ENCODE measurements around the gene LAMC1.

- TF ChIP-seq CTCF (IDR thresholded peaks at IDR 0.05; ENCODE audit: poor library complexity, severe bottlenecking) (no peak), REST (IDR thresholded peaks at IDR 0.05; ENCODE audit: borderline replicate concordance) (no peak), EP300 (conservative IDR thresholded peaks at IDR 0.05; ENCODE audit: poor library complexity, severe bottlenecking) (no peak), POLR2AphosphoS5 (IDR thresholded peaks at IDR 0.05) (no peak), MXI1 (conservative IDR thresholded peaks at IDR 0.05; ENCODE audit: poor library complexity, severe bottlenecking) (no peak), RAD21 (conservative IDR thresholded peaks at IDR 0.05) (no peak), EZH2 (IDR thresholded peaks at IDR 0.05; ENCODE audit: borderline replicate concordance, insufficient read depth, low read length, poor library complexity, severe bottlenecking) (no peak), TAF1 (IDR thresholded peaks at IDR 0.05; ENCODE audit: low read depth) (no peak)
These were observed 136.7 kb downstream of the LAMC1 start for GRCh38 chr1:183159960-183160359.

All from neural cell (in vitro differentiated cells).